ENCODE data around the gene MYO18B.
A peak's percentile ranks its signal among the peaks of the same experiment; 100 is the strongest.

The MYO18B gene

DNA sequence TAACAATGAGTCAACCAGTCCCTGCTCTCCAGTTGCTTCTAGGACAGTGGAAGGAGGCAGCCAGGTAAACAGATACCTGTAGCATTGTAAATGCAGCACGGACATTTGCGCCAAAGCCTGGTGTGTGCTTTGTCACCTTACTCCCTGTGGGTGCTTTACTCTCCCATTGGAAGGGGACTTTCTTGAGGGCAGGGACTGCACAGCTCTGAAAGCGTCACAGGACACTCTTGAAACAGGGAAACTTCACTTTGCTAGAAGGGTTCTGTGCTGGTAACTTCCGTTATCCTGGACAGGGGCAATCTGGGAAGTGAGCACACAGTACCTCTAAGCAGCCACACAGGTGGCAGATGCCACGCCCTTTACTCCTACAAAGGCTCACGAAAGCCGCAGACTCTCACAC is 99.8 kb downstream of the MYO18B start:
- FAIRE-seq (no peak), DNase-seq (ENCODE audit: insufficient read length, low spot score) (no peak)
- no peak for TF ChIP-seq POLR2A (IDR thresholded peaks at IDR 0.05; ENCODE audit: low read depth, low read length)
- no peak for TF ChIP-seq TAF1 (IDR thresholded peaks at IDR 0.05; ENCODE audit: low read depth, low read length)
- no peak for TF ChIP-seq POU2F2 (IDR thresholded peaks at IDR 0.05; ENCODE audit: low read depth, low read length)

DNA sequence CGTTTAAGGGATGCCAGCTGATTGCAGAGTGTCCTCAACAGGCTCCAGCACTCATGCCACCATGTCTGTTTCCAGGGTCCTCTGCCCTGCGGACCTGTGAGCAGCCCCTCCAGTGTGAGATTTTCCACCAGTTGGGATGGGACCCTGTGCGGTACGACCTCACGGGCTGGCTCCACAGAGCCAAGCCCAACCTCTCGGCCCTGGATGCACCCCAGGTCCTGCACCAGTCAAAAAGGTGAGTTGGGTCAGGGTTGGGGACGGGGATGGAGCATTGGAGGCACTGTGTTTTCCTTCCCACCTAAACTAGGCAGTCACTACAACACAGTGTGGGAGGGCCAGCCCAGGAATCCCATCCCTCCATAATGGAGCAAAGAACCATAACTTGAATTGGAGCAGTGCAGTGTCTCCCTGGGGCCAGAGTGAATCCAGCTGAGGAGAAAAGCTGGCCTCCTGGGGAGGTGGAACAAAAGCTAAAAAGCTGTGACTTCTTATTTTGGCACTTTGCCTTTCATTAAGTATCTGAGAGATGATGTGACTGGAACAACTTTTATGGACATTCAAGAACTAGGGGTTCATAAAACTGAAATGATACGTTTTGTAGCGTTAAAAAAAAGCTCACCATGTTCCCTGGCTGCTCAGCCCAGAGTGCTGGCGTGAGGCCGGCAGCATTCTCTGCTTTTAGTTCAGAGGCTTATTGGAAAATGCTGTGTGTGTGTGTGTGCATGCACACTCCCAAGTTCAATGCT is 101.8 kb downstream of the MYO18B start:
- TF ChIP-seq TAF1 (IDR thresholded peaks at IDR 0.05; ENCODE audit: low read depth, low read length) (no peak), POLR2AphosphoS5 (IDR thresholded peaks at IDR 0.05; ENCODE audit: low read depth, low read length) (no peak), PAX5 (IDR thresholded peaks at IDR 0.05; ENCODE audit: insufficient read depth, low read length, severe bottlenecking) (no peak), POLR2A (IDR thresholded peaks at IDR 0.05; ENCODE audit: low read depth, low read length) (no peak), POU2F2 (IDR thresholded peaks at IDR 0.05; ENCODE audit: low read depth, low read length) (no peak)
- no peak for FAIRE-seq
- DNase-seq (ENCODE audit: insufficient read length, low spot score) = no peak

GRCh38 chr22:25844601-25845000 is 102.6 kb downstream of the MYO18B start:
- FAIRE-seq (no peak), DNase-seq (ENCODE audit: insufficient read length, low spot score) (no peak)
- TF ChIP-seq PAX5 (IDR thresholded peaks at IDR 0.05; ENCODE audit: insufficient read depth, low read length, severe bottlenecking) = no peak
- TF ChIP-seq TAF1 (IDR thresholded peaks at IDR 0.05; ENCODE audit: low read depth, low read length) = no peak
- TF ChIP-seq SPI1 (IDR thresholded peaks at IDR 0.05; ENCODE audit: low read depth, low read length) = no peak
- TF ChIP-seq POLR2A (IDR thresholded peaks at IDR 0.05; ENCODE audit: low read depth, low read length) = no peak
- TF ChIP-seq POLR2AphosphoS5 (IDR thresholded peaks at IDR 0.05; ENCODE audit: low read depth, low read length) = no peak
- TF ChIP-seq POU2F2 (IDR thresholded peaks at IDR 0.05; ENCODE audit: low read depth, low read length) = no peak

- DNase-seq (ENCODE audit: insufficient read length, low spot score) (peak; percentile 31), FAIRE-seq (no peak)
- TF ChIP-seq POU2F2 (IDR thresholded peaks at IDR 0.05; ENCODE audit: low read depth, low read length) (no peak), POLR2A (IDR thresholded peaks at IDR 0.05; ENCODE audit: low read depth, low read length) (no peak), SPI1 (IDR thresholded peaks at IDR 0.05; ENCODE audit: low read depth, low read length) (no peak), TAF1 (IDR thresholded peaks at IDR 0.05; ENCODE audit: low read depth, low read length) (no peak), PAX5 (IDR thresholded peaks at IDR 0.05; ENCODE audit: insufficient read depth, low read length, severe bottlenecking) (no peak), POLR2AphosphoS5 (IDR thresholded peaks at IDR 0.05; ENCODE audit: low read depth, low read length) (no peak)
Measured at GRCh38 chr22:25845985-25846745, 104.2 kb downstream of the MYO18B start.

DNA sequence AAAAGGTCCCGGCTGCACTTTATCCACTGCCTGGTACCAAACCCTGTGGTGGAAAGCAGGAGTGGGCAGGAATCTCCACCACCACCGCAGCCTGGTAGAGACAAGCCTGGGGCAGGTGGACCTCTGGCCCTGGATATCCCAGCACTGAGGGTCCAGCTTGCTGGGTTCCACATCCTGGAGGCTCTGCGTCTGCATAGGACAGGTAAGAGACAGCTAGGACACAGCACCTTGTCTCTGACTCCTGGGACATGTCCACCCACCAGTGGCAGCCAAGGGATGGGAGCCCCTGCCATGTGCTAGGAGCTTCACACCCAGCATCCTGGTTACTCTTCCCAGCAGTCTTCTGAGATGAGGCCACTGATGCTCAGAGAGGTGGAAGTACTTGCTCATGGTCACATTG is 105.5 kb downstream of the MYO18B start:
- DNase-seq (ENCODE audit: insufficient read length, low spot score) (no peak), FAIRE-seq (no peak)
- TF ChIP-seq POLR2AphosphoS5 (IDR thresholded peaks at IDR 0.05; ENCODE audit: low read depth, low read length) = no peak
- no peak for TF ChIP-seq SPI1 (IDR thresholded peaks at IDR 0.05; ENCODE audit: low read depth, low read length)
- no peak for TF ChIP-seq TAF1 (IDR thresholded peaks at IDR 0.05; ENCODE audit: low read depth, low read length)
- no peak for TF ChIP-seq PAX5 (IDR thresholded peaks at IDR 0.05; ENCODE audit: insufficient read depth, low read length, severe bottlenecking)
- no peak for TF ChIP-seq POLR2A (IDR thresholded peaks at IDR 0.05; ENCODE audit: low read depth, low read length)
- no peak for TF ChIP-seq POU2F2 (IDR thresholded peaks at IDR 0.05; ENCODE audit: low read depth, low read length)

GRCh38 chr22:25848954-25849353 is 107.0 kb downstream of the MYO18B start:
- no peak for DNase-seq (ENCODE audit: insufficient read length, low spot score)
- no peak for TF ChIP-seq PAX5 (IDR thresholded peaks at IDR 0.05; ENCODE audit: insufficient read depth, low read length, severe bottlenecking)
- peak; percentile 33; the same call in 1 of the 2 replicates for TF ChIP-seq SPI1 (IDR thresholded peaks at IDR 0.05; ENCODE audit: low read depth, low read length)
- FAIRE-seq = no peak

DNA sequence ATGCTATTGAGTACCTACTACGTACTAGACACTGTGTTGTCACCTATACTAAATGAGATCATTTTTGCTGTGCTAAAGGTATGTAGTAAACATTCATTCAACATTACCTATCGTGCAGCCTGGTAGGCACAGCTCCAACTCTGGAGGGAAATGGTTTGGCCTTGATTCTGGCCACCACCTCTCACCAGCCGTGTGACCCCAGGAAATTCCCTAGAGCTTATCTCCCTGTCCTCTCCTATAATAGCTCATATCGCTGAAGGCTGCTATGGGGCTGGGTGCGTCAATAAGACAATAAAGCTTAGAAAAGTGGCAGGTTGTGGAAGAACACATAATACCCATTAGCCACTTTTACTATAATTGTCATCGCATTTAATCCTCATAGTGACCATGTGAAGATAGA is 107.5 kb downstream of the MYO18B start:
- no peak for TF ChIP-seq SPI1 (IDR thresholded peaks at IDR 0.05; ENCODE audit: low read depth, low read length)
- no peak for TF ChIP-seq TAF1 (IDR thresholded peaks at IDR 0.05; ENCODE audit: low read depth, low read length)
- TF ChIP-seq POLR2A (IDR thresholded peaks at IDR 0.05; ENCODE audit: low read depth, low read length) = no peak
- no peak for TF ChIP-seq POU2F2 (IDR thresholded peaks at IDR 0.05; ENCODE audit: low read depth, low read length)
- TF ChIP-seq PAX5 (IDR thresholded peaks at IDR 0.05; ENCODE audit: insufficient read depth, low read length, severe bottlenecking) = no peak
- TF ChIP-seq POLR2AphosphoS5 (IDR thresholded peaks at IDR 0.05; ENCODE audit: low read depth, low read length) = no peak
- FAIRE-seq (no peak), DNase-seq (ENCODE audit: insufficient read length, low spot score) (no peak)

- no peak for FAIRE-seq
- DNase-seq (ENCODE audit: insufficient read length, low spot score) = no peak
- TF ChIP-seq POLR2AphosphoS5 (IDR thresholded peaks at IDR 0.05; ENCODE audit: low read depth, low read length) = no peak
- TF ChIP-seq PAX5 (IDR thresholded peaks at IDR 0.05; ENCODE audit: insufficient read depth, low read length, severe bottlenecking) = no peak
- TF ChIP-seq POU2F2 (IDR thresholded peaks at IDR 0.05; ENCODE audit: low read depth, low read length) = no peak
- TF ChIP-seq TAF1 (IDR thresholded peaks at IDR 0.05; ENCODE audit: low read depth, low read length) = no peak
- TF ChIP-seq SPI1 (IDR thresholded peaks at IDR 0.05; ENCODE audit: low read depth, low read length) = no peak
- TF ChIP-seq POLR2A (IDR thresholded peaks at IDR 0.05; ENCODE audit: low read depth, low read length) = no peak
Measured at GRCh38 chr22:25852223-25852622, 110.2 kb downstream of the MYO18B start.

DNA sequence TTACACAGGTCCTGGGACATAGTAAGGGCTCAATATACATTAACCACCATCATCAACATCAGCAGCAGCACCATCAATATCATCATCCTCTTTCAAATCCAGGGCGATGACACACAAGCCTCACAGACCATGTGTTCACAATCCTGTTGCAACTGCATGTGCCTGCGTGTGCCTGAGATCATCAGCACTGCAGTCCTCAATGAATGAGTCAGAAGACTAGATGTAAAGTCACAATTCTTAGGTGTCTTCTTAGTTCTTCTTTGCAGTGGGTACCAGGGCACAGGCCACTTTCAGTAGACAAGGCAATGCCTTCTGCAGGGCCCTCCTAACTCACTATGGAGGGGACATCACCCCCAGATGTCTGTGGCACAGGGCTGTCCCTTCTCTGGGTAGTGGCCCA is 111.1 kb downstream of the MYO18B start:
- FAIRE-seq (peak; percentile 81), DNase-seq (ENCODE audit: insufficient read length, low spot score) (no peak)
- TF ChIP-seq SPI1 (IDR thresholded peaks at IDR 0.05; ENCODE audit: low read depth, low read length) = no peak
- no peak for TF ChIP-seq POU2F2 (IDR thresholded peaks at IDR 0.05; ENCODE audit: low read depth, low read length)
- TF ChIP-seq TAF1 (IDR thresholded peaks at IDR 0.05; ENCODE audit: low read depth, low read length) = no peak
- no peak for TF ChIP-seq PAX5 (IDR thresholded peaks at IDR 0.05; ENCODE audit: insufficient read depth, low read length, severe bottlenecking)
- no peak for TF ChIP-seq POLR2AphosphoS5 (IDR thresholded peaks at IDR 0.05; ENCODE audit: low read depth, low read length)
- no peak for TF ChIP-seq POLR2A (IDR thresholded peaks at IDR 0.05; ENCODE audit: low read depth, low read length)
